HG02763 (cell line): ENCODE data around the gene CDX4.
"Not testable (repeated sequence)": the region's sequence is repeated elsewhere in the genome, so short reads cannot be mapped to it uniquely, and the experiment has no call there.

Source experiments
- ATAC-seq: cut with Tn5 transposase; IDR thresholded peaks from one replicate; pipeline ENCODE4 v1.9.1; 2021; ENCODE audit warnings: mild to moderate bottlenecking, moderate library complexity; ENCODE audit not compliant: unreplicated experiment

CDX4 gene, protein sequence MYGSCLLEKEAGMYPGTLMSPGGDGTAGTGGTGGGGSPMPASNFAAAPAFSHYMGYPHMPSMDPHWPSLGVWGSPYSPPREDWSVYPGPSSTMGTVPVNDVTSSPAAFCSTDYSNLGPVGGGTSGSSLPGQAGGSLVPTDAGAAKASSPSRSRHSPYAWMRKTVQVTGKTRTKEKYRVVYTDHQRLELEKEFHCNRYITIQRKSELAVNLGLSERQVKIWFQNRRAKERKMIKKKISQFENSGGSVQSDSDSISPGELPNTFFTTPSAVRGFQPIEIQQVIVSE

DNA sequence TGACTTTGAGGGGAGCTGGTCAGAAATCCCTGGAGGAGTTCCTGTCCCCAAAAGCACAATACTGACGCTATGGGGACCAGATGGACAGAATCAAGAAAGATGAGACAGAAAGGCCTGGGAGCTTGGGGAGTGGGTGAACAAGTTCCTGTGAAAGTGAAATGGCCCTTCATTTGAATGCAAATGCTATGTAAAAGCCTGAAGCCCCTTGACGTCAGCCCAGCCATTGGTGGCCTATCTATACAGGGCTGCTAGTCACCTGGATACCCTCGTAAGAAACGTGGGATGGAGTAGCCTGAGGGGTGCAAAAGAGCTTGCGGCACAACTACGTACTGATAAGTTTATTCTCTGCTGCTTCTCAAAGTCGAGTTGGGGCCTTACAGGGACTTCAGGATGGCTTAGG lies at the start of gene CDX4:
Gene CDX4, plus strand, starts transcription at position 223 of the 400 bp plus-strand sequence. CDS start 201 bp downstream, outside the sequence.
- ATAC-seq = no peak

DNA sequence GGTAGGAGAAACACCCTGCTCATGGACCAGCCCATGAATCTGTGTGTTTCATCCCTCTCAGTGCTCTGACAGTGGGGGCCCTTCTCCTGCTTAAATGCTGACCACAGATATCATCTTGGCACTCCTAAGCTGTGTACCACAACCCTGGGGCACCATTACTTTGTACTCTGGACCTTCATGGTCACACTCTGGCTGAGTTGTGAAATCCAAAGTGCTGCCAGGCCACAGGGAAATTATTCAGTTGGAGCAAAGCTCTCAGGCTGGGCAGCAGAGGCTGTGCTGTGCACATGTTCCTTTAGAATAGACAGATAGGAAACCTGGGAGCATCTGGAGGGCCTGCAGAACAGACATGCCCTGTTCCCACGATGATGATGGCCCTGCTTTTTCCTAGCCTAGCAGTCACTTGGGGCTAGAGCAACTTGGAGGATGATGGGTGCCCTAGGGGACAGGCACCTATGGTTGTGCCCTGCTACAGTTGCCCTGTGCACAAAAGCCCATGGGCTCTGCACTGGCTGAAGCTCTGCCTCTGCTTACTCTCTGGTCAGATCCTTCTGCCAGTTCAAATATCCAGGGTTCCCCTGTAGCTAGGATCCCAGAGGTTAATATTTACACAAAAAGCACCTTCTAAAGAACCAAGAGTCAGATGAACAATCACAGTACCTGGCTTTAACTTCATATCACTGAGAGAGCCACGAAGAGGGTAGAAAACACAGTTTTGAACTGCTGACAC lies 48.5 kb upstream of the CDX4 start:
- ATAC-seq = no peak

DNA sequence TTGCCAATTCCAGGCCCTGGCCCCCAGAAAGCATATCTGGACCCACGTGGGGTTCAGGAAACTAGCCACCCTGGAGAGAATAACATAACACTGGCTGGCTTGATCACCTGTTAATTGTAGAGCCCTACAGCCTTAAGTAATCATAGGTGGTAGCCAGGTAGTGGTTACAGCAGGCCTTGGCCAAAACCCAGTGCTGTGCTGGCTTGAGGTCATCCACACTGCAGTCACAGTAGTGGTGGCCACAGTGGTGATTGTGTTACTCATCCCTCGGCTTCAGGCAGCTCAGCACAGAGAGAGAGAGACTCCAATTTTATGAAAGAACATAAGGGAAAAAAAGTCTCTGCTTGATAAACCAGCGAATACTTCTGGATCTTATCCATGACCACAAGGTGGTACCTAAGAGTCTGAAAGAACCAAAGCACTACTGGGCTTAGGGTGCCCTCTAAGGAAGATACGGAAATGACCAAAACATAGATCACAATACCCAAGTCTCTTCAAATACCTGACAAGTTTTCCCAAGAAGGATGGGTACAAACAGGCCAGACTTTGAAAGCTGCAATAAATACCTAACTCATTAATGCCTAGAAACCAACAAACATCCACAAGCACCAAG lies 46.6 kb upstream of the CDX4 start:
- no peak for ATAC-seq

DNA sequence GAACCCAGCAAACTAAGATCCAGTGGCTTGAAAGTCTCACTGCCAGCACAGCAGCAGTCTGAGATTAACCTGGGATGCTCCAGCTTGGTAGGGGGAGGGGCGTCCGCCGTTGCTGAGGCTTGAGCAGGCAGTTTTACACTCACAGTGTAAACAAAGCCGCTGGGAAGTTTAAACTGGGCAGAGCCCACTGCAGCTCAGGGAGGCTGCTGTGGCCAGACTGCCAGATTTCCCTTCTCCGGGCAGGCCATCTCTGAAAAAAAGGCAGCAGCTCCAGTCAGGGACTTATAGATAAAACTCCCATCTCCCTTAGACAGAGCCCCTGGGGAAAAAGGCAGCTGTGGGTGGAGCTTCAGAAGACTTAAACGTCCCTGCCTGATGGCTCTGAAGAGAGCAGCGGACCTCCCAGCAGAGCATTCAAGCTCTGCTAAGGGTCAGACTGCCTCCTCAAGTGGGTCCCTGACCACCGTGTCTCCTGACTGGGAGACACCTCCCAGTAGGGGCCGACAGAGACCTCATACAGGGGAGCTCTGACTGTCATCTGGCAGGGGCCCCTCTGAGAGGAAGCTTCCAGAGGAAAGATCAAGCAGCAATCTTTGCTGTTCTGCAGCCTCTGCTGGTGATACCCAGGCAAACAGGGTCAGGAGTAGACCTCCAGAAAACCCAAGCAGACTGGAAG lies 45.1 kb upstream of the CDX4 start:
- ATAC-seq = no peak

DNA sequence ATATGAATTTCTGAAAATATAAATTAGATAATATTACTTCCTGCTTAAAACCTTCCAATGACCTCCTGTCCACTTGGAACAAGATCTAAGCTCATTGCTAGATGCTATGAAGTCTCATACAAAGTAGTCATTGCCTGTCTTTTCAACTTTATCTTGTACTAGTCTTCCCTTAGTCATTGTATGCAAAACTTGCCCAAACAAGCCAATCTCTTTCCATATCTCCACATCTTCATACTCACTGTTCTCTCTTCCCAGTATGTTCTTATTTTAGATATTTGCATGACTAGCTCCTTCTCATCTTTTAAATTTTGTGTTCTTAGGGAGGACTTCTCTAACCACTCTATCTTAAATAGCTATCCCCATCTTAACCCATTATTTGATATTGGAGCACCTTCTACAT lies 33.9 kb upstream of the CDX4 start:
- no peak for ATAC-seq

DNA sequence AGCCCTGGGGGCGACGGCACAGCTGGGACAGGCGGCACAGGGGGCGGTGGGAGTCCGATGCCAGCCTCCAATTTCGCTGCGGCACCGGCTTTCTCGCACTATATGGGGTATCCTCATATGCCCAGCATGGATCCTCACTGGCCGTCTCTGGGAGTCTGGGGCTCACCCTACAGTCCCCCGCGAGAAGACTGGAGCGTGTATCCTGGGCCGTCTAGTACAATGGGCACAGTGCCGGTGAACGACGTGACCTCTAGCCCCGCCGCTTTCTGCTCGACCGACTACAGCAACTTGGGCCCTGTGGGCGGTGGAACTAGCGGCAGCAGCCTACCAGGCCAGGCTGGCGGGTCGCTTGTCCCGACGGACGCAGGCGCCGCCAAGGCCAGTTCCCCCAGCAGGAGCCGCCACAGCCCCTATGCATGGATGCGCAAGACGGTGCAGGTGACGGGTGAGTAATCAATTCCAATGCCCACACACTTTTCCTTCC lies 500 bp downstream of the CDX4 start:
- ATAC-seq = no peak

DNA sequence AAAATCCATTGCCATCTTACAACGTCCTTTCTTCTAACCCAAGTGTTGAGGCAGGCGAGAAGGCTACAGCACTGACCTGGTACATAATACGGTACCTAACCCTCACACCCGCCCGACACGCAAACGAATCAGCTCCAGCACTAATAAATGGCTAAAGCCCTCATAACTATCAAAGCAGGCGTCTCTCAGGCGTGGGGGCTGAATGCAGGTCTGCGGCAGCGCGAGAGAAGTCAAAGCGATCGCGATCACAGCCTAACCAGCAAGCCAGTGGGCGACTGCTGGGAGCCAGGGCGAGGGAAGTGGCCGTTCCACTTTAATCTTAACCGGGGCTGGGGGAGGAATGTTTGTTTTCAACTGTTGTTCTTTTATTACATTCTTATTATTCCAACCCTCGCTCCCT lies 1.5 kb downstream of the CDX4 start:
- ATAC-seq = no peak

DNA sequence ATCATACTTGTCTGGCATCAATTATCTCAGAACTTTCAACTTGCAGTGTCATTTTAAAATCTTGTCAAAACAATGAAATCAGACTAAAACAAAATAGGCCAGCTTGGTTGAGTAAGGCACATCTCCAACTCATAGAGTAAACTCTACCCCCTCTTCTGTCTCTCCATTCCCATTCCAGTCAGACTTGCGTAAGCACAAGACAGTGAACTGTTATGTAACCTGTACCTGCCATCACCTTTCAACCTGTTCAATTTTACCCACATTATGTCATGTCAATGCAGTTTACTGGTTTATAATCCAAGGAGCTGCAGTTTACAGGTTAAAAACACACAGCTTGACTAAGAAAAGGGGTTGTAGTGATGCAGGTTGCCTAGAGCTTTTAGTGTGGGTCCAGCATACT lies 8.3 kb downstream of the CDX4 start:
- no peak for ATAC-seq

DNA sequence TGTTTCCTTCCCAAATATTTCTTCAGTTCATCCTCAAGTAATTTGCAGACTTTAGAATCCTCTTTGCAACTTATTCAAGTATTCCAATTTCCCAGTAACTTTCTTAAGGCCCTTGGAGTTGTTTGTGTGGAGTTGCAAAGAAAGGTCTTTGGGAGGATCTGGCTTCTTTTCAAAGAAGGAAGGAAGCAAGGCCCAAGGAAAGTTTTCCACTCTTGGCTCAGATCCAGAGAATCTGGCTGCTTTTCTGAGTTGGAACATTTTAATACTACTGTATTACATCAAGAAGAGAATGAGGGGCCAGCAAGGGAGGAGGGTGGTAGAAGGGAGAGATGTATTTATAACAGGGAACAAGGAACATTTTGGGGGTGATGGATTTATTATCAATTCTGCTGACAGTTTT lies 10.5 kb downstream of the CDX4 start:
- ATAC-seq = no peak

DNA sequence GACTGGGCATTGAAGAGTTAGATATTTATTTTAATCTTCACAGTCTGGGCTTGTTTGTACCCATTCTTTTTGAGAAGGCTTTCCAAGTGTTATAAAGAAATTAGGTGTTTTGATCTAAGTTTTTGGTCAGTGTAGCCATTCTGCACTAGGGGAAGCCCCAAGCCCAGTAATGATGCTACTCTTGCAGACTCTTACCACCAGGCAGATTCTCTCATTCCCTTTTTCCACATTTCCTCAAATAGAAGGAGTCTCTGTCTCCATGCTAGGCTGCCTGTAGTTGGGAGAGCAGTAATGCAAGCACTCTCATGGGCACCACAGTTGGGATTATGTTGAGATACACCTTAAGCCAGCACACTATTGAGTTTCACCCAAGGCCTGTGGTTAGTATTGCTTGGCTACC lies 21.5 kb downstream of the CDX4 start:
- ATAC-seq = no peak

DNA sequence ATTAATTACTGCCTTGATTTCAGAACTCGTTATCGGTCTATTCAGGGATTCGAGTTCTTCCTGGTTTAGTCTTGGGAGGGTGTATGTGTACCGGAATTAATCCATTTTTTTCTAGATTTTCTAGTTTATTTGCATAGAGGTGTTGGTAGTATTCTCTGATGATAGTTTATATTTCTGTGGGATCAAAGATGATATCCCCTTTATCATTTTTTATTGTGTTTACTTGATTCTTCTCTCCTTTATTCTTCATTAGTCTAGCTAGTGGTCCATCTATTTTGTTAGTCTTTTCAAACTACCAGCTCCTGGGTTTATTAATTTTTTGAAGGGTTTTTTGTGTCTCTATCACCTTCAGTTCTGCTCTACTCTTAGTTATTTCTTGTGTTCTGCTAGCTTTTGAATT lies 32.1 kb downstream of the CDX4 start:
- ATAC-seq = no peak

DNA sequence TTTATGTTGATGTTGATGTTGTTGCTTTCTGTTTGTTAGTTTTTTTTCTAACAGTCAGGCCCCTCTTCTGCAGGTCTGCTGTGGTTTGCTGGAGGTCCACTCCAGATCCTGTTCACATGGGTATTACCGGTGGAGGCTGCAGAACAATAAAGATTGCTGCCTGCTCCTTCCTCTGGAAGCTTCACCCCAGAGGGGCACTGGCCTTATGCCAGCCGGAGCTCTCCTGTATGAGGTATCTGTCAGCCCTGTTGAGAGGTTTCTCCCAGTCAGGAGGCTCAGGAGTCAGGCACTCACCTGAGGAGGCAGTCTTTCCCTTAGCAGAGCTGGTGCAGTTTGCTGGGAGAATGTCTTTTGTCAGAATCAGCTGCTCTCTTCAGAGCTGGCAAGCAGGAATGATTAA lies 34.7 kb downstream of the CDX4 start:
- no peak for ATAC-seq

DNA sequence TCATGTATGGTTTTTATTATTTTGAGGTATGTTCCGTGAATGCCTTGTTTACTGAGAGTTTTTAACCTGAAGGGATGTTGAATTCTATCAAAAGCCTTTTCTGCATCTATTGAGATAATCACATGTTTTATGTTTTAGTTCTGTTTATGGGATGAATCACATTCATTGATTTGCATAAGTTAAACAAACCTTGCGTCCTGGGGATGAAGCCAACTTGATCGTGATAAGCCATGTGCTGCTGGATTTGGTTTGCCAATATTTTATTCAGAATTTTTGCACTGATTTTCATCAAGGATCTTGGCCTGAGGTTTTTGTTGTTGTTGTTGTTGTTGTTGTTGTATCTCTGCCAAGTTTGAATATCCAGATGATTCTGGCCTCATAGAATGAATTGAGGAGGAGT lies 43.8 kb downstream of the CDX4 start:
- no peak for ATAC-seq

DNA sequence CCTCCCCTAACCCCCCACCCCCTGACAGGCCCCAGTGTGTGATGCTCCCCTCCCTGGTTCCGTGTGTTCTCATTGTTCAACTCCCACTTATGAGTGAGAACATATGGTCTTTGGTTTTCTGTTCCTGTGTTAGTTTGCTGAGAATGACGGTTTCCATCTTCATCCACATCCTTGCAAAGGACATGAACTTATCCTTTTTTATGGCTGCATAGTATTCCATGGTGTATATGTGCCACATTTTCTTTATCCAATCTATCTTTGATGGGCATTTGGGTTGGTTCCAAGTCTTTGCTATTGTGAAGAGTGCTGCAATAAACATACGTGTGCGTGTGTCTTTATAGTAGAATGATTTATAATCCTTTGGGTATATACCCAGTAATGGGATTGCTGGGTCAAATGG lies 45.3 kb downstream of the CDX4 start:
- not testable (repeated sequence) for ATAC-seq
